Transverse colon (tissue), 4 donors: ENCODE results near the gene NID1. TPM values are rescaled to one million over a fixed set of nuclear protein-coding genes. Genes with fewer than 3 reads are reported as not detected.

ENCODE experiments used
- DNase-seq: peaks from one replicate; pipeline ENCODE4 v3.0.0-alpha.2; 2019
- H3K27ac ChIP-seq, 4 donors: fragments of 200-600 bp; sonication (generic); 2 replicates each; pipeline ENCODE4 v1.5.1; 2016 to 2018; ENCODE audit warnings: inconsistent platforms in 4 of 4
- H3K27me3 ChIP-seq: fragments of 200-600 bp; sonication (generic); 2 replicates; pipeline ENCODE4 v1.5.1; 2017; ENCODE audit warnings: inconsistent platforms
- H3K36me3 ChIP-seq, 4 donors: fragments of 200-600 bp; sonication (generic); 2 replicates each; pipeline ENCODE4 v1.5.1; 2017 to 2019; ENCODE audit warnings: inconsistent platforms in 4 of 4
- H3K4me1 ChIP-seq, 4 donors: fragments of 200-600 bp; sonication (generic); 2 replicates each; pipeline ENCODE4 v1.5.1; 2017 to 2020; ENCODE audit warnings: inconsistent platforms in 4 of 4
- H3K4me3 ChIP-seq, 4 donors: fragments of 200-600 bp; sonication (generic); 1 replicate in 1 of 4; 2 replicates in 3 of 4; pipeline versions ENCODE4 v1.5.1 to v1.6.1; 2017 to 2019; ENCODE audit warnings: inconsistent platforms in 4 of 4
- H3K9me3 ChIP-seq, 2 donors: fragments of 200-600 bp; sonication (generic); 2 replicates each; pipeline ENCODE4 v1.5.1; 2017 to 2019; ENCODE audit warnings: inconsistent platforms in 2 of 2
- CTCF ChIP-seq, 5 experiments: fragments of 200-600 bp in 3 of 5; fragments of 450-650 bp in 2 of 5; sonication (generic) in 3 of 5; IDR thresholded peaks; 1 replicate in 2 of 5; 2 replicates in 3 of 5; pipeline ENCODE4 v1.5.1; 2016 to 2017; ENCODE audit warnings: antibody characterized with exemption in 5 of 5, inconsistent platforms in 3 of 5, mild to moderate bottlenecking in 2 of 5, moderate library complexity in 1 of 5
- EP300 ChIP-seq: sonication (generic); formaldehyde crosslinking; IDR thresholded peaks from one replicate; pipeline ENCODE4 v1.6.1; 2017; ENCODE audit warnings: antibody characterized with exemption, low read depth
- POLR2A ChIP-seq: fragments of 450-650 bp; IDR thresholded peaks from one replicate; pipeline ENCODE4 v1.6.1; 2016; ENCODE audit warnings: antibody characterized with exemption, mild to moderate bottlenecking, moderate library complexity
- POLR2AphosphoS5 ChIP-seq, 3 donors: sonication (generic); formaldehyde crosslinking; IDR thresholded peaks; one replicate each; pipeline ENCODE4 v1.6.1; 2016; ENCODE audit warnings: antibody characterized with exemption in 3 of 3
- WGBS, 2 donors: methylation state at CpG; one replicate each; pipeline ENCODE4 v1.1.5; 2018; ENCODE audit warnings: low coverage in 1 of 2; 5-methylcytosine and 5-hydroxymethylcytosine counted together
- in situ Hi-C, 4 donors: fragments of 200-750 bp; cut with MboI; loops; one replicate each; pipeline versions ENCODE4 v1.15.0 to v1.15.1; 2017; ENCODE audit warnings: low sequenced_read_pairs in 3 of 4, low pct_ligation_motif_present in 1 of 4, low pct_unique_long_range_greater_than_20kb in 1 of 4
- intact Hi-C: fragments of 100-400 bp; cut with DNase I; formaldehyde crosslinking; loops from one replicate; pipeline ENCODE4 v1.15.1; 2023; ENCODE audit warnings: low total_unique reads
- total RNA-seq, 4 donors: library from RNA; depleted of rRNA; stranded (reverse); fragments of >200 nt; gene quantifications; one replicate each; pipeline ENCODE4 v1.1.0, GENCODE V29; 2016

Gene NID1
- total RNA-seq, 4 donors from 2014 or later: 42.7 to 133 (median 63.5) TPM

GRCh38 chr1:235960809-235961208, 104.1 kb downstream of the NID1 start:
- Histone ChIP-seq H3K4me1 (peaks cover 0 to 3% (median 1%) of the 10 kb centered on the region in 4 donors), H3K9me3 (no peaks in the 10 kb centered on the region), H3K4me3 (no peak overlapping the region), H3K27ac (no peak overlapping the region), H3K27me3 (no peaks in the 10 kb centered on the region), H3K36me3 (no peaks in the 10 kb centered on the region)
- TF ChIP-seq POLR2A (no peak), CTCF (IDR thresholded peaks at IDR 0.05) (no peak), EP300 (no peak), POLR2AphosphoS5 (IDR thresholded peaks at IDR 0.05) (no peak)
- WGBS, 2 donors: 95 to 96% methylated on average over 4 of the region's 4 CpGs
- intact Hi-C loops (no loop called here), in situ Hi-C loops (loop anchor here (10.0 to 25.0 kb wide), 3 partner anchors 96 to 449 kb away; partner anchors contain the start of genes B3GALNT2 (in 3 of the 4) and LYST (in 2 of the 4))
- DNase-seq: no peak

- intact Hi-C loops: no loop called here
- peaks cover 0 to 22% (median 9%) of the 10 kb centered on the region in 4 donors for H3K4me1 ChIP-seq
- H3K36me3 ChIP-seq: no peaks in the 10 kb centered on the region
- TF ChIP-seq EP300 (no peak), CTCF (IDR thresholded peaks at IDR 0.05) (no peak), POLR2AphosphoS5 (IDR thresholded peaks at IDR 0.05) (no peak), POLR2A (no peak)
- H3K27ac ChIP-seq: no peak overlapping the region
- DNase-seq: no peak
- in situ Hi-C loops: loop anchor here (25.0 kb wide), 2 partner anchors 96 to 446 kb away; partner anchors contain the start of genes B3GALNT2 (in 3 of the 4) and LYST (in 1 of the 4)
- 40 to 90% methylated on average over 1 to 12 of the region's 12 CpGs for WGBS, 2 donors
- no peaks in the 10 kb centered on the region for H3K27me3 ChIP-seq
- no peaks in the 10 kb centered on the region for H3K9me3 ChIP-seq
- H3K4me3 ChIP-seq: no peak overlapping the region
These were observed 106.9 kb downstream of the NID1 start for GRCh38 chr1:235958021-235958420.

GRCh38 chr1:235955777-235956176, 109.1 kb downstream of the NID1 start:
- no peak overlapping the region for H3K27ac ChIP-seq
- 30 to 47% methylated on average over 3 to 4 of the region's 4 CpGs for WGBS, 2 donors
- in situ Hi-C loops: loop anchor here (25.0 kb wide), 2 partner anchors 93 to 443 kb away; partner anchors contain the start of genes B3GALNT2 (in 3 of the 4) and LYST (in 1 of the 4)

More at GRCh38 chr1:235955777-235956176, 109.1 kb downstream of the NID1 start:
- H3K27me3 ChIP-seq: no peaks in the 10 kb centered on the region
- no peak overlapping the region for H3K4me3 ChIP-seq
- no peaks in the 10 kb centered on the region for H3K36me3 ChIP-seq
- peaks cover 0 to 22% (median 9%) of the 10 kb centered on the region in 4 donors for H3K4me1 ChIP-seq
- no peak for TF ChIP-seq CTCF (IDR thresholded peaks at IDR 0.05)
- TF ChIP-seq POLR2AphosphoS5 (IDR thresholded peaks at IDR 0.05): no peak
- no peak for TF ChIP-seq EP300
- no peak for TF ChIP-seq POLR2A
- H3K9me3 ChIP-seq: no peaks in the 10 kb centered on the region
- intact Hi-C loops: no loop called here
- DNase-seq: no peak
